K562 (cell line): ENCODE results near the gene ATAD3B.
"Not testable (repeated sequence)": the region's sequence is repeated elsewhere in the genome, so short reads cannot be mapped to it uniquely, and the experiment has no call there.

Source experiments
- NCOA6 ChIP-seq: fragments of 450-650 bp; IDR thresholded peaks from 2 replicates; pipeline ENCODE4 v1.6.1; 2017; ENCODE audit warnings: mild to moderate bottlenecking
- POLR2A ChIP-seq: fragments of 450-650 bp; conservative IDR thresholded peaks from 2 replicates; pipeline ENCODE4 v1.6.1; 2016
- TF ChIP-seq, protein P1 (sequence below), 2 experiments: IDR thresholded peaks; 2 replicates each; pipeline ENCODE4 v1.6.1; 2012; ENCODE audit warnings: improper control_type of control experiment in 2 of 2, low read depth in 2 of 2, low read length in 2 of 2, borderline replicate concordance in 1 of 2
- TF ChIP-seq, protein P2 (sequence below): fragments of 250-450 bp; sonication (Bioruptor Pico); IDR thresholded peaks from 2 replicates; pipeline ENCODE4 v1.4.0; 2020; ENCODE audit warnings: borderline replicate concordance

DNA sequence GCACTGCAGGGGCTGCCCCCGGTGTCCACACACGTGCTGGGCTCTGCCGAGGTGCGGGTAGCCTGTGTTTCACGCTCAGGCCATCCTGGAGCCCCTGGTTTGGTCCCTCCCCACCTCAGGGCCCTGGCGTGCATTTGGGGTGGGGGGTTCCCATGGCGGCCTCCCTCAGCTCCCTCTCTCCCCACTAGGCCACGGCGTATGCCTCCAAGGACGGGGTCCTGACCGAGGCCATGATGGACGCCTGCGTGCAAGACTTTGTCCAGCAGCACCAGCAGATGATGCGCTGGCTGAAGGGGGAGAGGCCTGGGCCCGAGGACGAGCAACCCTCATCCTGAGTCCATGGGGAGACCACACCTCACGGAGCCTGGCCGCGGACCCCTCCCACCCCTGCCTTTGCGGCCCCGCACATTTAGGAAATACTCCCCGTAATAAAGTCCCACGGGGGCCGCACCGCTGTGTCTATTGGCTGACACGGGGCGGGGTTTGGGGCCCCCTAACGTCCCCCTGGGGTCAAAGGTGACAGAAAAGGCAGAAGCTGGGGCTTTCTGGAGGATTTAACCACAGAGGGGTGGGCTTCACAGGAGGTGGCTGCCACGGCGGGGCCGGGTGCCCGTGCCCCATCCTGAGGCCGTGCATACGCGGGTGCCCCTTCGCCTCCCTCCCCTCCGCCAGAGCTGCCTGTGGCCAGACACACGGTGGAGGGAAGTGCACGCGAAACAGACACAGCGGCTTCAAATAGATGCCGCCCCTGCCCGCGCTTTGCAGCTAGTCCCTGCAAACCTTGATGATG, 3.2 kb upstream of the ATAD3B start:
- TF ChIP-seq, protein P1, sequence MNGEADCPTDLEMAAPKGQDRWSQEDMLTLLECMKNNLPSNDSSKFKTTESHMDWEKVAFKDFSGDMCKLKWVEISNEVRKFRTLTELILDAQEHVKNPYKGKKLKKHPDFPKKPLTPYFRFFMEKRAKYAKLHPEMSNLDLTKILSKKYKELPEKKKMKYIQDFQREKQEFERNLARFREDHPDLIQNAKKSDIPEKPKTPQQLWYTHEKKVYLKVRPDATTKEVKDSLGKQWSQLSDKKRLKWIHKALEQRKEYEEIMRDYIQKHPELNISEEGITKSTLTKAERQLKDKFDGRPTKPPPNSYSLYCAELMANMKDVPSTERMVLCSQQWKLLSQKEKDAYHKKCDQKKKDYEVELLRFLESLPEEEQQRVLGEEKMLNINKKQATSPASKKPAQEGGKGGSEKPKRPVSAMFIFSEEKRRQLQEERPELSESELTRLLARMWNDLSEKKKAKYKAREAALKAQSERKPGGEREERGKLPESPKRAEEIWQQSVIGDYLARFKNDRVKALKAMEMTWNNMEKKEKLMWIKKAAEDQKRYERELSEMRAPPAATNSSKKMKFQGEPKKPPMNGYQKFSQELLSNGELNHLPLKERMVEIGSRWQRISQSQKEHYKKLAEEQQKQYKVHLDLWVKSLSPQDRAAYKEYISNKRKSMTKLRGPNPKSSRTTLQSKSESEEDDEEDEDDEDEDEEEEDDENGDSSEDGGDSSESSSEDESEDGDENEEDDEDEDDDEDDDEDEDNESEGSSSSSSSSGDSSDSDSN (IDR thresholded peaks at IDR 0.05; ENCODE audit: borderline replicate concordance in 1 of 2, low read depth in 2 of 2, low read length in 2 of 2), result not testable (repeated sequence)
- TF ChIP-seq, protein P2, sequence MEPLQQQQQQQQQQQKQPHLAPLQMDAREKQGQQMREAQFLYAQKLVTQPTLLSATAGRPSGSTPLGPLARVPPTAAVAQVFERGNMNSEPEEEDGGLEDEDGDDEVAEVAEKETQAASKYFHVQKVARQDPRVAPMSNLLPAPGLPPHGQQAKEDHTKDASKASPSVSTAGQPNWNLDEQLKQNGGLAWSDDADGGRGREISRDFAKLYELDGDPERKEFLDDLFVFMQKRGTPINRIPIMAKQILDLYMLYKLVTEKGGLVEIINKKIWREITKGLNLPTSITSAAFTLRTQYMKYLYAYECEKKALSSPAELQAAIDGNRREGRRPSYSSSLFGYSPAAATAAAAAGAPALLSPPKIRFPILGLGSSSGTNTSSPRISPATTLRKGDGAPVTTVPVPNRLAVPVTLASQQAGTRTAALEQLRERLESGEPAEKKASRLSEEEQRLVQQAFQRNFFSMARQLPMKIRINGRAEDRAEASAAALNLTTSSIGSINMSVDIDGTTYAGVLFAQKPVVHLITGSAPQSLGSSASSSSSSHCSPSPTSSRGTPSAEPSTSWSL (CRISPR knock-in tag), result not testable (repeated sequence)
- TF ChIP-seq NCOA6, POLR2A: not testable (repeated sequence)
